SU-DHL-6 (cell line): ENCODE data around the gene KIFC3.

Source experiments
- EZH2phosphoT487 ChIP-seq: fragments of 200-600 bp; sonication (generic), shearing (Covaris generic); conservative IDR thresholded peaks from 2 replicates; pipeline ENCODE4 v1.6.1; 2018; ENCODE audit warnings: mild to moderate bottlenecking, antibody characterized with exemption, low read length, moderate library complexity, mixed read lengths
- TF ChIP-seq, protein P1 (sequence below): fragments of 200-600 bp; sonication (generic); IDR thresholded peaks from one replicate; pipeline ENCODE4 v1.5.1; 2017; ENCODE audit warnings: antibody characterized with exemption, mild to moderate bottlenecking, low read length, moderate library complexity; ENCODE audit not compliant: insufficient read depth, poor library complexity, severe bottlenecking

DNA sequence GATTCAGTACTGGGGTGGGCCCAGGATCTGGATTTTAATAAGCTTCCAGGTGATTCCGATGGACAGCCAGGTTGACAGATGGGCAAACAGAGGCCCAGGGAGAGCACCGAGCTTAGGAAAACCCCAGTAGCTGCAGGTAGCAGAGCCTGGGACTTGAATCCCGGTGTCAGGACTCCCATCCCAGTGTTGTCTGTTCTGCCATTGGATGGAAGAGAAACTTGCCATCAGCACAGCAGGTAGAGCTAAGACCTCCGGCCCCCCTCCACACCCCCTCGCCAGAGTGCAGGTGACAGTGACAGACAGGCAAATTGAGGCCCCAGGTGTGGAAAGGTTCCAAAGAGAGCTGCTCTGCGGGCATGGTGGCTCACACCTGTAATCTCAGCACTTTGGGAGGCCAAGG is 54.3 kb downstream of the KIFC3 start:
- TF ChIP-seq, protein P1, sequence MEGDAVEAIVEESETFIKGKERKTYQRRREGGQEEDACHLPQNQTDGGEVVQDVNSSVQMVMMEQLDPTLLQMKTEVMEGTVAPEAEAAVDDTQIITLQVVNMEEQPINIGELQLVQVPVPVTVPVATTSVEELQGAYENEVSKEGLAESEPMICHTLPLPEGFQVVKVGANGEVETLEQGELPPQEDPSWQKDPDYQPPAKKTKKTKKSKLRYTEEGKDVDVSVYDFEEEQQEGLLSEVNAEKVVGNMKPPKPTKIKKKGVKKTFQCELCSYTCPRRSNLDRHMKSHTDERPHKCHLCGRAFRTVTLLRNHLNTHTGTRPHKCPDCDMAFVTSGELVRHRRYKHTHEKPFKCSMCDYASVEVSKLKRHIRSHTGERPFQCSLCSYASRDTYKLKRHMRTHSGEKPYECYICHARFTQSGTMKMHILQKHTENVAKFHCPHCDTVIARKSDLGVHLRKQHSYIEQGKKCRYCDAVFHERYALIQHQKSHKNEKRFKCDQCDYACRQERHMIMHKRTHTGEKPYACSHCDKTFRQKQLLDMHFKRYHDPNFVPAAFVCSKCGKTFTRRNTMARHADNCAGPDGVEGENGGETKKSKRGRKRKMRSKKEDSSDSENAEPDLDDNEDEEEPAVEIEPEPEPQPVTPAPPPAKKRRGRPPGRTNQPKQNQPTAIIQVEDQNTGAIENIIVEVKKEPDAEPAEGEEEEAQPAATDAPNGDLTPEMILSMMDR: no peak
- TF ChIP-seq EZH2phosphoT487: no peak
